Testis (tissue), 3 donors: ENCODE measurements around the gene SLX4. TPM values are rescaled to one million over a fixed set of nuclear protein-coding genes. Genes with fewer than 3 reads are reported as not detected.

Source experiments
- DNase-seq: peaks from one replicate; pipeline ENCODE4 v3.0.0-alpha.2; 2019
- H3K27ac ChIP-seq, 2 donors: fragments of 200-600 bp; sonication (generic); one replicate each; pipeline ENCODE4 v1.5.1; 2019
- H3K27me3 ChIP-seq: fragments of 200-600 bp; sonication (generic); one replicate; pipeline ENCODE4 v1.5.1; 2019
- H3K36me3 ChIP-seq: fragments of 200-600 bp; sonication (generic); one replicate; pipeline ENCODE4 v1.5.1; 2017; ENCODE audit warnings: low read depth; ENCODE audit errors: missing control alignments
- H3K4me1 ChIP-seq: fragments of 200-600 bp; sonication (generic); one replicate; pipeline ENCODE4 v1.5.1; 2019
- H3K4me3 ChIP-seq, 2 donors: fragments of 200-600 bp; sonication (generic); one replicate each; pipeline ENCODE4 v1.5.1; 2017 to 2019
- H3K9me3 ChIP-seq: fragments of 200-600 bp; sonication (generic); one replicate; pipeline ENCODE4 v1.5.1; 2017
- CTCF ChIP-seq, 3 experiments: fragments of 450-650 bp in 2 of 3; fragments of 200-600 bp in 1 of 3; sonication (generic) in 1 of 3; IDR thresholded peaks; one replicate each; pipeline ENCODE4 v1.5.1; 2016 to 2019; ENCODE audit warnings: antibody characterized with exemption in 3 of 3, mild to moderate bottlenecking in 2 of 3, moderate library complexity in 1 of 3
- POLR2A ChIP-seq: fragments of 450-650 bp; IDR thresholded peaks from one replicate; pipeline ENCODE4 v1.6.1; 2017; ENCODE audit warnings: antibody characterized with exemption, mild to moderate bottlenecking, moderate library complexity
- WGBS, 2 donors: methylation state at CpG; one replicate each; pipeline ENCODE4 v1.1.5; 2018; 5-methylcytosine and 5-hydroxymethylcytosine counted together
- intact Hi-C: fragments of 100-400 bp; cut with DNase I; formaldehyde crosslinking; loops from one replicate; pipeline ENCODE4 v1.15.1; 2023; ENCODE audit warnings: low total_unique reads
- polyA plus RNA-seq: library from polyadenylated mRNA; stranded (reverse); fragments of 350-450 nt; fragmentation: Illumina TruSeq; extraction: RNeasy Lipid Tissue Mini Kit (QIAGEN cat#74804); gene quantifications from one replicate; pipeline ENCODE4 v1.2.3, GENCODE V29; 2014; ENCODE audit warnings: low read depth, low replicate concordance; ENCODE audit not compliant: insufficient read depth
- total RNA-seq, 2 donors: library from RNA; depleted of rRNA; stranded (reverse); fragments of >200 nt; gene quantifications; one replicate each; pipeline ENCODE4 v1.2.3, GENCODE V29; 2016

The SLX4 gene
- total and polyA plus RNA-seq, 3 donors from 2014 or later: 25.9 to 41.3 (median 28.0) TPM

GRCh38 chr16:3573146-3573815, 38.1 kb downstream of the SLX4 start:
- Histone ChIP-seq H3K36me3 (no peaks in the 10 kb centered on the region), H3K4me3 (no peak overlapping the region), H3K27ac (no peak overlapping the region), H3K9me3 (no peaks in the 10 kb centered on the region), H3K27me3 (no peaks in the 10 kb centered on the region), H3K4me1 (no peaks in the 10 kb centered on the region)
- TF ChIP-seq CTCF (IDR thresholded peaks at IDR 0.05): no peak
- TF ChIP-seq POLR2A: no peak
- no peak for DNase-seq
- intact Hi-C loops: no loop called here
- WGBS, 2 donors: 61 to 64% methylated on average over 9 of the region's 9 CpGs

DNA sequence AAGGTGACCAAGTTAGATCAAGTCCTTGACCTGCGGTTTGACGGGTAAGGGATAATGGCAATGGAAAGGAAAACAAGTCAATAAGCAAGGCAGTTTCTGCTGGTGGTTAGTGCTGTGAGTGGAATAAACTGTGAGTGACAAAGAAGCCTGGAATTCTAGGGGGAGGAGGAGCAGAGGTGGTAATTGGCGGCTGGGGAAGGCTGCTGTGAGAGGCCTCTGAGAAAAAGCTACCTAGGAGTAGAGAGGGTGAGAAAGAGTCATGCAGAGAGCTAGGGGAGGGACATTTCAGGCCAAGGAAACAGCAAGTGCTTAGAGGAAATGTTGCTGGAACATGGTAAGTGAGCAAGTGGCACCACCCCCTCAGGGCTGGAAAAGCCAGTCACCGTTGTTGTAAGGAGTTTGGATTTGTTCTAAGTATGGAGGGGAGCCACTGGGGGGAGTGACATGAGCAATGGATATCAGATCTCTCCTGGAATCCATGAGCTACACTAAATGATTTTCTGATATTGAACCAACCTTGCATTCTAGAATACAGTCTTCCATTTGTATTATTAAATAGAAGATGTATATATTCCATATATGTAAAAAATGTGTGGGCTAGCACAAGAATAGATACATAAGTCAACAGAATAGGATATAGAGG, 40.9 kb downstream of the SLX4 start:
- H3K4me1 ChIP-seq: no peaks in the 10 kb centered on the region
- H3K9me3 ChIP-seq: no peaks in the 10 kb centered on the region
- no peaks in the 10 kb centered on the region for H3K36me3 ChIP-seq
- no peak for DNase-seq
- TF ChIP-seq POLR2A (no peak), CTCF (IDR thresholded peaks at IDR 0.05) (no peak)
- intact Hi-C loops: no loop called here
- H3K4me3 ChIP-seq: no peak overlapping the region
- H3K27ac ChIP-seq: no peak overlapping the region
- H3K27me3 ChIP-seq: no peaks in the 10 kb centered on the region
- WGBS, 2 donors: 82 to 89% methylated on average over 4 of the region's 4 CpGs

DNA sequence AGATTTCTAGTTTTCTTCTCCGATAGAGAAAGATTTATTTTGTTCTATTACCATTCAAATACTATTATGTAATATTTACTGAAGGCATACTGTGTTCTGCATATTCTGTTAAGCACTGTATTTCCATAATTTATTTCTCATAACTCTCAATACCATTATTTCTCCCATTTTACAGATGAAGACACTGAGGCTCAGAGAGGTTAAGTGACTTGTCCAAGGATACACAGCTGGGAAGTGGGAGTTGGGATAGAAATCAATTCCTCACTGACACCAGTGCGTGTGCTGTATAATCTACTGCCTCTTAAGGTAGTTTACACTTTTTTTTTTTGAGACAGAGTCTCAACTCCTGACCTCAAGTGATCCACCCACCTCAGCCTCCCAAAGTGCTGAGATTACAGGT, 41.6 kb downstream of the SLX4 start:
- TF ChIP-seq CTCF (IDR thresholded peaks at IDR 0.05) (no peak), POLR2A (no peak)
- 100% methylated on average over 2 of the region's 2 CpGs for WGBS, 2 donors
- Histone ChIP-seq H3K9me3 (no peaks in the 10 kb centered on the region), H3K4me1 (no peaks in the 10 kb centered on the region), H3K36me3 (no peaks in the 10 kb centered on the region), H3K27me3 (no peaks in the 10 kb centered on the region), H3K27ac (no peak overlapping the region), H3K4me3 (no peak overlapping the region)
- DNase-seq: no peak
- intact Hi-C loops: no loop called here

- no peak for TF ChIP-seq POLR2A
- TF ChIP-seq CTCF (IDR thresholded peaks at IDR 0.05): no peak
- no peaks in the 10 kb centered on the region for H3K9me3 ChIP-seq
- H3K36me3 ChIP-seq: no peaks in the 10 kb centered on the region
- no peak overlapping the region for H3K4me3 ChIP-seq
- no peaks in the 10 kb centered on the region for H3K4me1 ChIP-seq
- 57 to 68% methylated on average over 7 to 8 of the region's 8 CpGs for WGBS, 2 donors
- H3K27me3 ChIP-seq: no peaks in the 10 kb centered on the region
- H3K27ac ChIP-seq: no peak overlapping the region
- intact Hi-C loops: no loop called here
- DNase-seq: no peak
These were observed 44.4 kb downstream of the SLX4 start for GRCh38 chr16:3566990-3567389.

- Histone ChIP-seq H3K9me3 (no peaks in the 10 kb centered on the region), H3K4me3 (no peak overlapping the region), H3K27me3 (no peaks in the 10 kb centered on the region), H3K36me3 (no peaks in the 10 kb centered on the region), H3K4me1 (no peaks in the 10 kb centered on the region), H3K27ac (no peak overlapping the region)
- WGBS, 2 donors: 90 to 93% methylated on average over 7 to 9 of the region's 9 CpGs
- TF ChIP-seq CTCF (IDR thresholded peaks at IDR 0.05) (no peak), POLR2A (no peak)
- DNase-seq: no peak
- intact Hi-C loops: no loop called here
These were observed 46.6 kb downstream of the SLX4 start for GRCh38 chr16:3564889-3565141.
